Measurements from ENCODE around the gene G6PC2.
"Not testable (repeated sequence)": the region's sequence is repeated elsewhere in the genome, so short reads cannot be mapped to it uniquely, and the experiment has no call there.

G6PC2 gene, protein sequence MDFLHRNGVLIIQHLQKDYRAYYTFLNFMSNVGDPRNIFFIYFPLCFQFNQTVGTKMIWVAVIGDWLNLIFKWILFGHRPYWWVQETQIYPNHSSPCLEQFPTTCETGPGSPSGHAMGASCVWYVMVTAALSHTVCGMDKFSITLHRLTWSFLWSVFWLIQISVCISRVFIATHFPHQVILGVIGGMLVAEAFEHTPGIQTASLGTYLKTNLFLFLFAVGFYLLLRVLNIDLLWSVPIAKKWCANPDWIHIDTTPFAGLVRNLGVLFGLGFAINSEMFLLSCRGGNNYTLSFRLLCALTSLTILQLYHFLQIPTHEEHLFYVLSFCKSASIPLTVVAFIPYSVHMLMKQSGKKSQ

DNA sequence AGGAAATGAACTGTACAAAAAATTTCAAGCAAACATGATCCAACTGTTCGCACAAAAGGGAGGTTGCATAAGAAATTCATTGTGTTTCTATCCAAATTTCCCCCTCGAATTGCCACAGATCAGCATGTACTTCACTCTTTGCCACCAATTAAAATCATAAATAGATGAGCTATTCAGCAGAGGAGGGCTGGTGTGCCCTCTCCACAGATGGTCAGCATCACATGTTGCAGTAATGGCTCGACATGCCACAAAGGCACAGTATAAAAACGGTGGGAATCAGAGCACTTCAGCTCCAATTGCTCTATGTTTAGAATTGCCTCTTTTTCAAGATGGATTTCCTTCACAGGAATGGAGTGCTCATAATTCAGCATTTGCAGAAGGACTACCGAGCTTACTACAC lies at the start of gene G6PC2:
TSS of gene G6PC2 (plus strand) at position 289 of the 400 bp plus-strand sequence. CDS start at position 330, 41 bp downstream.
- no peak for DNase-seq (ENCODE audit: low read depth)

DNA sequence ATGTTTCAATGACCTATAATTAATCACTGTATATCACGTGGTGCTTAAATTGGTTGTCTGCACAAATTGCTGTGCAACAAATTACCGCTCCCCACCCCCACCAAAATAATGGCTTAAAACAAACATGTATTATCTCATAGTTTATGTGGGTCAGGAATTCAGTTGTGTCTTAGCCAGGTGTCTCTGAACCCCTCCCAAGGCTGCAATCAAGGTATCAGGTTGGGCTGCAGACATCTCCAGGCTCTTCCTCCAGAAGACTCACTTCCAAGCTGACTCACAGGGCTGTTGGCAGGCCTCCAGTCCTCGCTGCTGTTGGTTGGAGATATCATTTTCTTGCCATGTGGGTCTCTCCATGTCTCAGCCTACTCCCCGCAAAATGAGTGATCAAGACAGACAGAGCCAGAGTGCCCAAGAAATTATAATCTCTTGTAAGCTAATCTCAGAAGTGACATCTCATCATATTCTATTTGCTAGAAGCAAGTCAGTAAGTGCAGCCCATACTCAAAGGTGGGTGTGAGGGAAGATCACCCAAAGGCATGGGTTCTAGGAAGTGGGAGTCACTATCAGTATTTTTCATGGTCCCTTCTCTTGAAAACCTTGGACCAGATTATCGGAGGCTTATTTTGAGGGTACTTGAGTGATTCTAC lies 49.3 kb upstream of the G6PC2 start:
- peak; percentile 44 for DNase-seq (ENCODE audit: low read depth)

GRCh38 chr2:168852481-168852880 lies 48.6 kb upstream of the G6PC2 start:
- no peak for DNase-seq (ENCODE audit: low read depth)

DNA sequence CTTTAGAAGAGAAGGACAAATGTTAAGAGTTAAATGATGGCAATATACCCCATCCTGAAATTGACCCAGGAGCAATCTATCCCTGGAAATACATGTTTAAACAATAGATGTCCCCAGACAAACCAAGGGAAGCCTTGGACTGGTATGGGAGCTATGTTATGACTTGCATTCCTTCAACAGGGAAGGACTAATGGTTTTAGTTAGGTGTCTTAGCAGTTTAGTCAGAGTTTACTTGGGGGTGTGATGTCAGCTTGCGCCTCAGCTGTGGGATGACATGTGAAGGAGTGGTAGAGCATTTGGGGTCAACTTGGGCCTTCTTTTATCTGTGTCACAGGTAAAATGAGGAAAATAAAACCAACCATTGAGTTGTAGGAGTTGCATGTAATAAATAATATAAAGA lies 47.6 kb upstream of the G6PC2 start:
- DNase-seq (ENCODE audit: low read depth), result no peak

- no peak for DNase-seq (ENCODE audit: low read depth)
Observed at GRCh38 chr2:168854651-168855050, 46.4 kb upstream of the G6PC2 start.

GRCh38 chr2:168855601-168856000 lies 45.5 kb upstream of the G6PC2 start:
- DNase-seq (ENCODE audit: low read depth), result no peak

- DNase-seq (ENCODE audit: low read depth), result no peak
Observed at GRCh38 chr2:168858146-168858545, 42.9 kb upstream of the G6PC2 start.

GRCh38 chr2:168867164-168867563 lies 33.9 kb upstream of the G6PC2 start:
- not testable (repeated sequence) for DNase-seq (ENCODE audit: low read depth)

DNA sequence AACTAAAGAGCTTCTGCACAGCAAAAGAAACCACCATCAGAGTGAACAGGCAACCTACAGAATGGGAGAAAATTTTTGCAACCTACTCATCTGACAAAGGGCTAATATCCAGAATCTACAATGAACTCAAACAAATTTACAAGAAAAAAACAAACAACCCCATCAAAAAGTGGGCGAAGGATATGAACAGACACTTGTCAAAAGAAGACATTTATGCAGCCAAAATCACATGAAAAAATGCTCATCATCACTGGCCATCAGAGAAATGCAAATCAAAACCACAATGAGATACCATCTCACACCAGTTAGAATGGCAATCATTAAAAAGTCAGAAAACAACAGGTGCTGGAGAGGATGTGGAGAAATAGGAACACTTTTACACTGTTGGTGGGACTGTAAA lies 30.7 kb upstream of the G6PC2 start:
- DNase-seq (ENCODE audit: low read depth), result not testable (repeated sequence)

DNA sequence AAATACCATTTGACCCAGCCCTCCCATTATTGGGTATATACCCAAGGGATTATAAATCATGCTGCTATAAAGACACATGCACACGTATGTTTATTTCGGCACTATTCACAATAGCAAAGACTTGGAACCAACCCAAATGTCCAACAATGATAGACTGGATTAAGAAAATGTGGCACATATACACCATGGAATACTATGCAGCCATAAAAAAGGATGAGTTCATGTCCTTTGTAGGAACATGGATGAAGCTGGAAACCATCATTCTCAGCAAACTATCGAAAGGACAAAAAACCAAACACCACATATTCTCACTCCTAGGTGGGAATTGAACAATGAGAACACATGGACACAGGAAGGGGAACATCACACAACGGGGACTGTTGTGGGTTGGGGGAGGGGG lies 30.3 kb upstream of the G6PC2 start:
- DNase-seq (ENCODE audit: low read depth), result not testable (repeated sequence)

DNA sequence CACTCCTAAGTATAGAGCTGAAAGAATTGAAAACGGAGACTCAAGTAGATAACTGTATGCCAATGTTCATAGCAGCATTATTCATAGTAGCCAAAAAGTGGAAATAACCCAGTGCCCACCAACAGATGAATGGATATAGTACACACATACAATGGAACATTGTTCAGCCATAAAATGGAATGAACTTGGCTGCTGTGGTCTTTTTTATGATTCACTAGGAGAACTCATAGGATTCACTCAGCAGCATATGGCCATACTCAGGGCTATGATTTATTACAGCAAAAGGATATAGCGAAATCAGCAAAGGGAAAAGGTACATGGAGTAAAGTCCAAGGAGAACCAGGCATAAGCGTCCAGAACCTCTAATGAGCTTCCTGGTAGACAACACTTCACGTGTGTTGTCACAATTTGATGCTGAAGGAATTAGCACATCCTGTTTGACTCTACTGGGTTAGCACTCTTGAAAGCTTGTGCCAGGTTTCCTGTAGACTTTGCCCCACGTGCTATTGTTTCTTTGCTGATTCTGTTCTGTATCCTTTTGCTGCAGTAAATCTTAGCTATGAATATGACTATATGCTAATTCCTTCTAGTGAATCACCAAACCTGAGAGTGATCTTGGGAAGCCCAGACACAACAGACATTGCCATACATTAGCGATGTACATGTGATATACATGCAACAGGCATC lies 26.6 kb upstream of the G6PC2 start:
- DNase-seq (ENCODE audit: low read depth), result no peak

- not testable (repeated sequence) for DNase-seq (ENCODE audit: low read depth)
Observed at GRCh38 chr2:168882163-168882562, 18.9 kb upstream of the G6PC2 start.

- DNase-seq (ENCODE audit: low read depth), result no peak
Observed at GRCh38 chr2:168884975-168885374, 16.1 kb upstream of the G6PC2 start.

- DNase-seq (ENCODE audit: low read depth), result no peak
Observed at GRCh38 chr2:168889635-168890005, 11.5 kb upstream of the G6PC2 start.

- DNase-seq (ENCODE audit: low read depth), result peak; percentile 75
Observed at GRCh38 chr2:168890006-168890782, 10.9 kb upstream of the G6PC2 start, which contains the start of gene SPC25. SPC25 (minus strand) TSS chr2:168890430; CDS start chr2:168889519, 911 bp downstream.

GRCh38 chr2:168892327-168892726 lies 8.8 kb upstream of the G6PC2 start:
- DNase-seq (ENCODE audit: low read depth), result no peak

DNA sequence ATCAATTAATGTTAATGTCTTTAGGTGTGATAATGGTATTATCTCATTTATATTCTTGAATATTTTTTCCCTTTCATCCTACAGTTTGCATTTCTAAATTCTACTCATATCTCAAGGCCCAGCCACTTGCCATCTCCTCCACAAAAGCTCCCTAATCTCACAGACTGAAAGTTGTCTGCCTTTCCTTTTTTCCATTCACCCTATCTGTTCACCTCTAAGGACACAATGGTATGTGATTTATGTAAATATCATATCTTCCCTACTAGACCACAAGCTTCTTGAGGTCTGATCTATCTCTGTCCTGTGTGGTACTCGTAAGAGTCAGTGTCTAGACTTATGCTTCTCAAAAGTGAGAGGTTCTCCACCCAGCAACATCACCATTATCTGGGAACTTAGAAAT lies 7.0 kb upstream of the G6PC2 start:
- no peak for DNase-seq (ENCODE audit: low read depth)

- DNase-seq (ENCODE audit: low read depth), result no peak
Observed at GRCh38 chr2:168894720-168895119, 6.4 kb upstream of the G6PC2 start.

DNA sequence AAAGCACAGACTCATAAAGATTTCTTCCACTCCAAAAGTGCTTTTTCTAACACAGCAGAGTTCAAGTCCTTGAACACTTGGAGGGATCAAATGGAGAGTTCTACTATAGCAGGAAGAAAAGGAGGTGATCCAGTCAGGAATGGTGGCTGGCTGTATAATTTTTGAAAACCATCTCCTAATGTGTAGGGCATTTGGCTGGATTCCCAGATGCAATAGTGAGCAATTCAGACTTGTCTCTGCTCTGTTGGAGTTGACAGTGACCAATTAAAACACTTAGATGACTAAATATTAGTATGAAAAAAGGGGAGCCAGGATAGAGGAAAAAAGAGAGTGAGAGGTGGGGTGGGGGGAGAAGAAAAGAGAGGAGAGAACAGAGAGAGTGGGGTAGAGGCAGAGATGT lies 5.3 kb upstream of the G6PC2 start:
- peak; percentile 7 for DNase-seq (ENCODE audit: low read depth)

DNA sequence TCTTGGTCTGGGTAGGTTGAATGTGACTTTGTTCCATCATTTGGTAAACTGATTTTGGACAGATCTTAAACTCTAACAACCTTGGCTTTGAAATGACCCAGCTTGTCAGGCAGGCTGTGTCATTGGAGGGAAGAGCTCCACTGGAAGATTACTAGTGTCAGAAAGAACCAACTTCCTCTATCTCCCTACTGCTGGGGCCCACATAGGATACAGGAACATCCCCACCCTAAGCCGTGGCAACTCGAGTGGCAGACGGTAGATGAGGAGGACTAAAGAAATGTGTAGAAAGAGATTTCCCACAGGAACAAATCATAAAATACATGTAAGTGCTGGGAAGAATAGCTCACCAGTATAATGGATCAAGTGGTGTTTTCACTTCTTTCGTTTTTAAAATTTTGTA lies 4.3 kb upstream of the G6PC2 start:
- no peak for DNase-seq (ENCODE audit: low read depth)

- no peak for DNase-seq (ENCODE audit: low read depth)
Observed at GRCh38 chr2:168897449-168897848, 3.6 kb upstream of the G6PC2 start.

GRCh38 chr2:168903888-168904287 lies 2.8 kb downstream of the G6PC2 start:
- no peak for DNase-seq (ENCODE audit: low read depth)
